ENCODE data around the gene TBC1D8. TPM values are rescaled to one million over a fixed set of nuclear protein-coding genes. Genes with fewer than 3 reads are reported as not detected.

TBC1D8 gene
- total and polyA plus RNA-seq, 2 of the 13 experiments (the other 11 are each of a cell fraction or from before 2014, with no cell fraction given), result 45.1 to 95.4 TPM

GRCh38 chr2:101149241-101150192 is 1.7 kb downstream of the TBC1D8 start (continued):
- TF ChIP-seq ZNF235 (CRISPR knock-in tag; IDR thresholded peaks at IDR 0.05; ENCODE audit: borderline replicate concordance) (no peak), FOXO1 (CRISPR knock-in tag; IDR thresholded peaks at IDR 0.05) (no peak; the same call in 1 of the 2 replicates), HOXA9 (CRISPR knock-in tag; IDR thresholded peaks at IDR 0.05; ENCODE audit: borderline replicate concordance) (no peak), PRMT3 (CRISPR knock-in tag; IDR thresholded peaks at IDR 0.05; ENCODE audit: borderline replicate concordance, low read depth) (0 out of 2 replicates have a peak, but pooled peaks have one; percentile 31), SMAD1 (CRISPR knock-in tag; IDR thresholded peaks at IDR 0.05; ENCODE audit: borderline replicate concordance, low read depth) (no peak), DR1 (CRISPR knock-in tag; IDR thresholded peaks at IDR 0.05) (no peak), ZNF350 (CRISPR knock-in tag; IDR thresholded peaks at IDR 0.05; ENCODE audit: borderline replicate concordance, low read depth) (no peak; the same call in 1 of the 2 replicates), ZFAT (CRISPR knock-in tag; conservative IDR thresholded peaks at IDR 0.05) (no peak), ZNF746 (CRISPR knock-in tag; IDR thresholded peaks at IDR 0.05) (no peak), ZNF567 (CRISPR knock-in tag; IDR thresholded peaks at IDR 0.05; ENCODE audit: borderline replicate concordance) (0 out of 2 replicates have a peak, but pooled peaks have one; percentile 69), ZNF761 (CRISPR knock-in tag; conservative IDR thresholded peaks at IDR 0.05) (0 out of 2 replicates have a peak, but pooled peaks have one; percentile 19), ZBTB1 (CRISPR knock-in tag; IDR thresholded peaks at IDR 0.05; ENCODE audit: borderline replicate concordance) (no peak), NAIF1 (CRISPR knock-in tag; IDR thresholded peaks at IDR 0.05; ENCODE audit: borderline replicate concordance) (no peak; the same call in 1 of the 2 replicates), ZNF562 (CRISPR knock-in tag; IDR thresholded peaks at IDR 0.05; ENCODE audit: borderline replicate concordance) (no peak), NFYB (CRISPR knock-in tag; IDR thresholded peaks at IDR 0.05) (0 out of 2 replicates have a peak, but pooled peaks have one; percentile 18), ZNF644 (CRISPR knock-in tag; IDR thresholded peaks at IDR 0.05; ENCODE audit: low read depth) (0 out of 2 replicates have a peak, but pooled peaks have one; percentile 51), SALL2 (CRISPR knock-in tag; IDR thresholded peaks at IDR 0.05) (no peak)
- TF ChIP-seq, protein P1, sequence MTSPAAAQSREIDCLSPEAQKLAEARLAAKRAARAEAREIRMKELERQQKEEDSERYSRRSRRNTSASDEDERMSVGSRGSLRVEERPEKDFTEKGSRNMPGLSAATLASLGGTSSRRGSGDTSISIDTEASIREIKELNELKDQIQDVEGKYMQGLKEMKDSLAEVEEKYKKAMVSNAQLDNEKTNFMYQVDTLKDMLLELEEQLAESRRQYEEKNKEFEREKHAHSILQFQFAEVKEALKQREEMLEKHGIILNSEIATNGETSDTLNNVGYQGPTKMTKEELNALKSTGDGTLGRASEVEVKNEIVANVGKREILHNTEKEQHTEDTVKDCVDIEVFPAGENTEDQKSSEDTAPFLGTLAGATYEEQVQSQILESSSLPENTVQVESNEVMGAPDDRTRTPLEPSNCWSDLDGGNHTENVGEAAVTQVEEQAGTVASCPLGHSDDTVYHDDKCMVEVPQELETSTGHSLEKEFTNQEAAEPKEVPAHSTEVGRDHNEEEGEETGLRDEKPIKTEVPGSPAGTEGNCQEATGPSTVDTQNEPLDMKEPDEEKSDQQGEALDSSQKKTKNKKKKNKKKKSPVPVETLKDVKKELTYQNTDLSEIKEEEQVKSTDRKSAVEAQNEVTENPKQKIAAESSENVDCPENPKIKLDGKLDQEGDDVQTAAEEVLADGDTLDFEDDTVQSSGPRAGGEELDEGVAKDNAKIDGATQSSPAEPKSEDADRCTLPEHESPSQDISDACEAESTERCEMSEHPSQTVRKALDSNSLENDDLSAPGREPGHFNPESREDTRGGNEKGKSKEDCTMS (CRISPR knock-in tag; conservative IDR thresholded peaks at IDR 0.05), result 0 out of 2 replicates have a peak, but pooled peaks have one; percentile 39

Data from HepG2 (cell line).